ENCODE measurements around the gene CASP5.

GRCh38 chr11:104991994-104992393, 31.0 kb downstream of the CASP5 start:
- no peak for TF ChIP-seq CTCF (IDR thresholded peaks at IDR 0.05; ENCODE audit: low read length)
- no peak for TF ChIP-seq EZH2 (IDR thresholded peaks at IDR 0.05; ENCODE audit: borderline replicate concordance, low read length)
